Globus pallidus (tissue), 1 donor: ENCODE data around the gene CDC42EP3.

Source experiments
- DNase-seq: peaks from one replicate; pipeline ENCODE4 v3.0.0-alpha.2; 2015; ENCODE audit warnings: low spot score

Gene CDC42EP3

GRCh38 chr2:37671009-37671815 lies at the start of gene CDC42EP3:
TSS of gene CDC42EP3 (minus strand) at chr2:37671642. CDS start at chr2:37646587, 25,055 bp downstream.
- DNase-seq: no peak

GRCh38 chr2:37721201-37721560 lies 49.7 kb upstream of the CDC42EP3 start:
- no peak for DNase-seq

- DNase-seq: no peak
Measured at GRCh38 chr2:37720533-37721200, 49.2 kb upstream of the CDC42EP3 start.

GRCh38 chr2:37718515-37719161 lies 47.2 kb upstream of the CDC42EP3 start:
- DNase-seq: no peak

- no peak for DNase-seq
Measured at GRCh38 chr2:37713258-37713700, 41.8 kb upstream of the CDC42EP3 start.

GRCh38 chr2:37711831-37712230 lies 40.4 kb upstream of the CDC42EP3 start:
- no peak for DNase-seq

- no peak for DNase-seq
Measured at GRCh38 chr2:37711308-37711731, 39.9 kb upstream of the CDC42EP3 start.

- no peak for DNase-seq
Measured at GRCh38 chr2:37709111-37709510, 37.7 kb upstream of the CDC42EP3 start.

- no peak for DNase-seq
Measured at GRCh38 chr2:37708146-37708545, 36.7 kb upstream of the CDC42EP3 start.

- no peak for DNase-seq
Measured at GRCh38 chr2:37707393-37707792, 36.0 kb upstream of the CDC42EP3 start.

GRCh38 chr2:37706334-37707183 lies 35.1 kb upstream of the CDC42EP3 start:
- DNase-seq: no peak

GRCh38 chr2:37705191-37705590 lies 33.7 kb upstream of the CDC42EP3 start:
- DNase-seq: no peak

GRCh38 chr2:37698931-37699481 lies 27.6 kb upstream of the CDC42EP3 start:
- DNase-seq: no peak

GRCh38 chr2:37695336-37695735 lies 23.9 kb upstream of the CDC42EP3 start:
- no peak for DNase-seq

- no peak for DNase-seq
Measured at GRCh38 chr2:37692711-37693110, 21.3 kb upstream of the CDC42EP3 start.

GRCh38 chr2:37689751-37690150 lies 18.3 kb upstream of the CDC42EP3 start:
- no peak for DNase-seq

GRCh38 chr2:37688771-37689468 lies 17.5 kb upstream of the CDC42EP3 start:
- DNase-seq: no peak

GRCh38 chr2:37686792-37687526 lies 15.5 kb upstream of the CDC42EP3 start:
- DNase-seq: no peak

GRCh38 chr2:37684809-37685208 lies 13.4 kb upstream of the CDC42EP3 start:
- no peak for DNase-seq
